ENCODE measurements around the gene PPARGC1A.

PPARGC1A gene

DNA sequence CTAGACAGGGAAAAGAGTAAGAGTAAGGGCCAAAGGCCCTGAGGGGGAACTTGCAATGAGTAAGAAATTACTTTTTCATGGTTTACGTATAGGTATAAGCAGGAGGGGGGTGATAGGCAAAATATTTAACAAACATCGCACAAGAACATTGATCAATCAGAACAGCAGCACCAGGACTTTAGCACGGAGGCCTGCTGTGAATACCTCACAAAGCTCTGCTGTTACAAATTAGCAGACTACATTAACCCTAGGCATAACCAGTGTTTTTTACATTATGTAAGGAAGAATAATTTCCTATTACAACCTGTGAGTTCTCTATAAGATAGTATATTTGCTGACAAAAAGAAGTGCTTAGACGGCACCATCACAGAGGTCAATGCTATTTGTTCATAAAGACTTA, 44.9 kb downstream of the PPARGC1A start:
- DNase-seq (ENCODE audit: low read depth, low spot score), result no peak

- DNase-seq (ENCODE audit: low read depth, low spot score), result no peak
Observed at GRCh38 chr4:23839279-23839678, 50.6 kb downstream of the PPARGC1A start.

DNA sequence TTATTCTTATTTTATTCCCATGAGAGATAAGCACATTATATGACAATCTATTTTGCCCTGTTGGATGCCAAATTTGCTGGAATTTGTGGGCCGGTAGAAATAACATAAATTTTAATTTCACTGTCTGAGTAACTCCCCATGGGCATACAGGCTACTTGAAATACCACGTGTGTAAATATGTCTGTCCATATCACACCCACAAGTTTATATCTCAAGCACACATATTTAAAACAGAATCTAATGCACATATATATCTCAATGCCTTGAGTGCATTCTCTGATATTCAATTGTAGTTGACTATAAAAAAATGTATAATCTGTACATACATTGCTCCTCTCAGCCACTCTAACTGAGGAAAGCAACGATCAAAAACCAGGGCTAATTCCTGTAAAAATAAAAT, 51.2 kb downstream of the PPARGC1A start:
- DNase-seq (ENCODE audit: low read depth, low spot score), result no peak

DNA sequence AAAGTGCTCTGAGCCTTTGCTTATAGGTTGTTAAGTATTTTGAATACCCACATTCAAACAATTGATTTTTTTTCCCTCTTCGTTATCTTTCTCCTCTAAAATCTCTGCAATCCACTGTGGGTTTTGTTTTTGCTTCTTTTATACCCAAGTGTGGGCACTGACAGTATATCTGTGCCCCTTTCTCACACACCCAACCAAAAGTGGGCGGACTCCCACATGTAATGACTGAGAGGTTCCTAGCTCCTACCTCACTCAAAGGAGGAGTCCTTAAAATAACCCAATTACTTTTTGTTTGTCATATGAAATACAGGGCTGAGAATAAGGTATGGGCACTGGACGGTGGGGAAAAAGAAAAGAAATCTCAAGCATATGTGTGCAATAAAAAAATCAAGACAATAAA, 51.7 kb downstream of the PPARGC1A start:
- no peak for DNase-seq (ENCODE audit: low read depth, low spot score)

DNA sequence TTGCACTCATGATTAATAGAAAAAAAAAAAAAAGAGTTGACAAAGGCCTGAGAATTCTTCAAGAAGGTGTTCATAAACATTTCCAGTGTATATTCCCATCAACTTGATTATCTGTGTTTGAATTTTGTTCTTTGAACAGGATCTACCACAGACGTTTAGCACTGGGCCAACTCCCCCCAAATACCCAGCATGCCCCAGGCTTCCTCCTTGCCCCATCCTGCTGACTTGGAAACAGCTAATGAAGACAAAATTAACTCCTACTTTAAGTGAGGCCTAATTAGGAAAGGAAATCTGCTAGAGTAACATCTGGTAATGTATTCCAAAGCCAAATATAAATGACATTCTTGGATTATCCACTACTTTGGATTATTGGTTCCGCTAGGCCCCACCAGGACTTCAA, 52.5 kb downstream of the PPARGC1A start:
- no peak for DNase-seq (ENCODE audit: low read depth, low spot score)

DNA sequence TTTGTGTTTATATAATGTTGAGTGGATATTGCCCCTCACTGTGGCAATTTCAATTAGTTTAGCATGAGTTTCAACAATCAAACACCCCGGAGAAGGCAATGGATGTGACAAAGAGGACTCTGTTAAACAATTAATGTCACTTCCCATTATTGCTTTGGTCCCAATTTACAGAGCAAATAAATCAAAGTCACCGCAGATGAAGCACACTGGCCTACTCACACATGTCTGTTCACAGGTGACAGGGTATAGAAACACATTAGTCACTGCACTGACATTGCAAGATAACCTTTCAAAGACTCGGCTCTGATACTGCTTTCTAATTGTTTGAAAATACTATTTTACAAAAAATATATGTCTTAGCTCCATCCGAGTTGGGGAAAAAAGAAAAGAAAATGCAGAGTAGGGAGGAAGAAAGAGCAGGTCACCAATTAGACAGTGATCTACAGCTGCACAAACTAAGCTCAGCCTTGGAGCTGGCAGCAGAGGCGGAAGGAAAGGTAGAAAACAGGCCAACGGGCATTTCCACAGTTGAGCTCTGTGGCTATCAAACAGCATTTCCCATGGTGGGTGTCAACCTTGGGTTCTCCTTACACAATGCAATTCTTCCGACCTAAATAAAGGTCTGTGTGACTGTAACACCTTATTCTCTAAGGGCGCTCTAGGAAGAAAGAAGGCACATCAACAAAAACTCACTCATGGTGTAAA, 53.9 kb downstream of the PPARGC1A start:
- DNase-seq (ENCODE audit: low read depth, low spot score), result no peak

GRCh38 chr4:23828779-23829178, 61.1 kb downstream of the PPARGC1A start:
- DNase-seq (ENCODE audit: low read depth, low spot score), result no peak

DNA sequence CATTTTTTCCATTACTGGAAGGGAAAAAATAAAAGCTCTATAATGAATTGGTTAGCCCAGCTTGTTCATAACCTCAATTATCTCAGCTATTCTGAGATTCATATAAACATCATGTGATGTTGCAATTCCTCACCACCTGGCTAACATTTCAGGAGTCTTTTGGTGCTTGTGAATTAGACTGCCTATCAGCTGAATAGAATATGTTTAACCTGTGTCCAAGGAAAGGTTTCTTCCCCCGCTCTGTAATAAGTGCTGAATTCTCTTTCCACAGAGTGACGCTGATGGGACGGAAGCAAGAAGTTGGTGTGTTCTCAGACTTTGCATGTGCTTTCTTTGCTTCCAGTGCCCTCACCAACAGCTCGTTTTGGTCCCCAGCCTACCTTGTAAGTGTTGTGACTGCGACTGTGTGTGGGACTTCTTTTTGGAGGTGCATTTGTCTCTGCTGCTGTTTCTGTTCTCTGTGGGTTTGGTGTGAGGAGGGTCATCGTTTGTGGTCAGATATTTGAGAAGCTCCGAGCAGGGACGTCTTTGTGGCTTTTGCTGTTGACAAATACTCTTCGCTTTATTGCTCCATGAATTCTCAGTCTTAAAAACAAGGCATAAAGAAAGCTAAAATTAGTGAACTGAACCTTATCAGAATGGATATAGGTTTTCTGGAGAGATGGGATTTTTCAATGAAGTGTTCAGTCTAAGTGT, 61.7 kb downstream of the PPARGC1A start:
- no peak for DNase-seq (ENCODE audit: low read depth, low spot score)

DNA sequence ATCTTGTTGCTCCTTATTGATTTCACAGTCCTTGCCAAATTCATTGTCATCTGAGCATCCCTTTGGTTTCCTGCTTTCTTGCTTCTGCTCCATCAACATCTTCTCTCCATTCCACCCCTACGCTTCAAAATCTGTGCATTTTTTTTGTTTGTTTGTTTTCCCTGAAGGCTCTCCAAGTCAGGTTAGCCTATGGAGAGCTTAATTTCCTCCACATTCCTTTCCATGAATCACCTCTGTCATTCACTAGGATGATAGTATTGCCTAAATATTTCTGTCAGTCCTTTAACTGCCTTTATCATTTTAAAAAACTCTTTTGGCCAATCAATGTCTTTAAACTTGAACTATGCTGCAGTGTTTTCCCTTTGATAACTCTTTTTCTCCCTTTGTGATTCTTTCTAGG, 67.7 kb downstream of the PPARGC1A start:
- DNase-seq (ENCODE audit: low read depth, low spot score), result no peak

GRCh38 chr4:23819041-23819511, 70.8 kb downstream of the PPARGC1A start:
- DNase-seq (ENCODE audit: low read depth, low spot score), result no peak

- no peak for DNase-seq (ENCODE audit: low read depth, low spot score)
Observed at GRCh38 chr4:23818097-23818885, 71.6 kb downstream of the PPARGC1A start.

DNA sequence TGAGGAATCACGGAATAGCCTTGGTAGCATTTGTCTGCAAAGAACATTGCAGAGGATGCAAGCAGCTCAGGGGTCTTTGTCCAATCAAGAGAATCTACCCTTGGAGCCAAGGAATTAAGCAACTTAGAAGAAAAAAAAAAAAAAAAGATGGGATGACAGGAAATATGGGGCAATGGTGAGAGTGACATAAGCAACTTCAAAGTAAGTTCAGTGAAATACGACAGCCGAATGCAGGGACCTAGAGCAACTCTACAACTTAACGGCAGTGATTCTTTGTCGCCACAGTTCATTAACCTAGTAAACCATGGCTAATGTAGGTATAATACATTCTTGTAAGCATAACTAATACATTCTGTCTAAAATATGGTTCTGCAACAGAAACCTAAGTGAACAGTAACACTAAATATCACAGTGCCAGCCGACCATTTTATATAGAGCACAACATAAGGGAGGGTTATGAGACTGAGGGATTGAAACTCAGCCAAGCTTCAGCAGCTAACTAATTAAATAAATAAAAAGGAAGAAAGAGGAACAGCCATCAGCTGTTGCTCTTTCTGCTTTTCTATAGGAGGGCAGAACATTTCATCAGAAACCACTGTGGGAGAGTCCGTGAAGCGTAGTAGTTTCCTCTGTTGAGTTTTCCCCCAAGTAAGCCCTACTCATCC, 74.7 kb downstream of the PPARGC1A start:
- no peak for DNase-seq (ENCODE audit: low read depth, low spot score)

- no peak for DNase-seq (ENCODE audit: low read depth, low spot score)
Observed at GRCh38 chr4:23814587-23814986, 75.3 kb downstream of the PPARGC1A start.

DNA sequence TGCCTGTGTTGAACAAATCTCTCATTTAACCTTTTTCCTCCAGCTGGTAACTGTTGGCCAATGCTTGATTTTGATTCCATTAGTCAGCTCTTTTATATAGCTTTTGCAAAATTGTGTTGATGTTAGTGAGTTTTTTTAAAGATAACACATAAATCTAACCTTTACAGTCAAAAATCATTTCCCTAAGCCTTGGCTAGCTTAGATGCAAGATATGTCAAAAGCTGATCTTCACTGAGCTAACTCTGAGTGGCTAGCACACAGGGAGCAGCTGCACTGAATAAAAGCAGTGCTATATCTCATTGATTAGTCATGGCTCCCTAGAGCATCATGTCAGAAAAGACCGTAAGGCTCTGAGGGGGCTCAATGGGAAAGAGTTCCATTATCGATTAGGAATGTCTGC, 78.7 kb downstream of the PPARGC1A start:
- DNase-seq (ENCODE audit: low read depth, low spot score), result no peak

GRCh38 chr4:23805450-23805851, 84.4 kb downstream of the PPARGC1A start:
- no peak for DNase-seq (ENCODE audit: low read depth, low spot score)

GRCh38 chr4:23789762-23790161, 100.1 kb downstream of the PPARGC1A start:
- DNase-seq (ENCODE audit: low read depth, low spot score), result no peak

- no peak for DNase-seq (ENCODE audit: low read depth, low spot score)
Observed at GRCh38 chr4:23788460-23788859, 101.4 kb downstream of the PPARGC1A start.

- DNase-seq (ENCODE audit: low read depth, low spot score), result no peak
Observed at GRCh38 chr4:23788027-23788426, 101.8 kb downstream of the PPARGC1A start.

DNA sequence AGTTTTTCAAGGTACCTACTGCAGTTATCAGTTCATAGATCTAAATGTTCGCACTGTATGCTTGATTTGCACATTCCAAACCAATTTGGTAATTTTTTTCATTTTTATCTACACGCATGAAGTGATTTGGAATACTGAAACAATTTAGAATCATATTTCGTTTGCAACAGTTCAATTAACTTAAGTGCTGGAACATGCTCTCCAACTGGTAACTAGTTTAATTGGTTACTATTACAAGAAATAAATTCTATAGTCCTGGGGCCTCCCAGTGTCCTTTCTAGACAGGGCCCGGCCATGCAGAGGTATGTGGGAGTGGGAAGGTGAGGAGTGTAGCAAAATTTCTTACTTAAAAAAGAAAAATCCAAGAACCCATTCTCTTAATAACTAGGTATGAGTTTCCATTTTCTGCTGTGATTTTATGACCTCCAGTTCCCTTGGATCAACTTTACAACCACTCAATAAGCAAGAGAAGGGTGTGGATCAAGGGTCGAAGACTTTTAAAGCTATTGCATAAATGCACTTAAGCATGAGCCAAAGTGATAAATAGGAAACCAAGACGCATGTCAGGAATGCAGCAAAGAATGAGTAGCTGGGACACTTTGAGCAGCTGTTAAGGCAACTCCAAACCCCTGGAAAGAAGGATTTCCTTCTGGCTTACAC, 106.9 kb downstream of the PPARGC1A start:
- DNase-seq (ENCODE audit: low read depth, low spot score), result no peak

DNA sequence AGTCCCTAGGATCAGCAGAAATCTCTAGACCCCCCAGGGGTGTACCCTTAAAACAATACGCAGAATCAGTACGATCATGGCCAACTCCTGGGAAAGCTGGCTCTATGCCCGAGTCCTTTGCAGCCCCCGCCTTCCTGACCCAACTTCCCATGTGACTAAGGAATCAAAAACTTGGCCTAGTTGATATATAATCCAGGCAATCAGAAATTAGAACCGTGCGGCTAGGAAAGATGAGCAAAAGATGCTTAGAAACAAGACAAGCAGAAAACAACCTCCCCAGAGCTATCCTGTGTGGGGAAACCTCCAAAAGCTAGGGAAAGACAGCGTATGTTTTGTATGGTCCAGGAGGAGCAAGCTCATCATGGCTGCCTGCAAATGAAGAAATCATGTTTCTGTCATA, 110.0 kb downstream of the PPARGC1A start:
- no peak for DNase-seq (ENCODE audit: low read depth, low spot score)

DNA sequence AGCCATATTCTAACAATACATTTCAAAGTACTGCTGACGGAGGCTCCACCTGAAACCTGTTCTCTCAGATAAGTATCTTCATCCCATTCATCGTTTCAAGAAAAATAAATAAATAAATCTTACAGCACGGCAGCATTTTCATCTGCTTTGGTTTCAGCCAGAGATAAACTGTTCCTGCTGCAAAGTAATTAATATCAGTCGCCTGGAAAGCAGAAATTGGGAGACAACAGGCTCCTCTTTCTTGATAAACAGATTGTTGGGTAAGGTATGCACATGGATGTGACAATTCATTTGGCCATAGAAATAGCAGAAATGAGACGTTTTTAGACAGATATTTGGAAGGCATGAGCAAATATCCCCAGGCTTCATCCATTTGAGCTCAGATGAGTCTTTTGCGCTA, 110.4 kb downstream of the PPARGC1A start:
- no peak for DNase-seq (ENCODE audit: low read depth, low spot score)

Data from activated CD4-positive, CD25-positive, alpha-beta regulatory T cell treated with anti-CD3 and anti-CD28 coated beads, Interleukin-2, amount 50 U/mL, for 16 hours (primary cell).